Measurements from ENCODE around the gene PGS1. TPM values are rescaled to one million over a fixed set of nuclear protein-coding genes. Genes with fewer than 3 reads are reported as not detected.

PGS1 gene
- total and polyA plus RNA-seq, 9 donors, result 13.5 to 50.2 (median 35.0) TPM

DNA sequence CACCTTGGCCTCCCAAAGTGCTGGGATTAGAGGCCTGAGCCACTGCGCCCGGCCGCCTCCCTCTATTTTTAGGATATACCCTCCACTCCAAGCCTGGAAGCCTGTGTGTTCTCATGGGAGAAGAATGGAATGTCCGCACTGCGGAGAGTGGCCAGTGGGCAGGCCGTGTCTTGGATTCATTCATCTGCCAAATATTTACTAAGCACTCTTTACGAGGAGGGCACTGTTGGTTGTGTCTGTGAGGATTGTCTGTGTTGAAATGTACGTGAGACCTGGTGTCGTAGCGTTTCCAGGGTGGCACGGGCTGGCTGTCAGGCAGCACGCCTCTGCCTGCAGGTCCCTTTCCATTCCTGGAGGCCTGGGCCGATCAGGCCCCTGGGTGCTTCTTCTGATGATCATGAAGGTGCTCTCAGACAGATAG lies 19.2 kb downstream of the PGS1 start:
- Histone ChIP-seq H3K36me3 (no peaks in the 10 kb centered on the region), H3K4me3 (no peak overlapping the region), H3K9me3 (no peaks in the 10 kb centered on the region), H3K27me3 (no peaks in the 10 kb centered on the region), H3K27ac (no peak overlapping the region), H3K4me1 (ENCODE audit: insufficient read depth) (peaks cover 2% of the 10 kb centered on the region)
- WGBS, 3 donors, result 30 to 38% (median 36%) methylated on average over 13 of the region's 13 CpGs
- DNase-seq, result no peak
- intact Hi-C loops (cut with DNase I), result no loop called here
- TF ChIP-seq, protein P1, sequence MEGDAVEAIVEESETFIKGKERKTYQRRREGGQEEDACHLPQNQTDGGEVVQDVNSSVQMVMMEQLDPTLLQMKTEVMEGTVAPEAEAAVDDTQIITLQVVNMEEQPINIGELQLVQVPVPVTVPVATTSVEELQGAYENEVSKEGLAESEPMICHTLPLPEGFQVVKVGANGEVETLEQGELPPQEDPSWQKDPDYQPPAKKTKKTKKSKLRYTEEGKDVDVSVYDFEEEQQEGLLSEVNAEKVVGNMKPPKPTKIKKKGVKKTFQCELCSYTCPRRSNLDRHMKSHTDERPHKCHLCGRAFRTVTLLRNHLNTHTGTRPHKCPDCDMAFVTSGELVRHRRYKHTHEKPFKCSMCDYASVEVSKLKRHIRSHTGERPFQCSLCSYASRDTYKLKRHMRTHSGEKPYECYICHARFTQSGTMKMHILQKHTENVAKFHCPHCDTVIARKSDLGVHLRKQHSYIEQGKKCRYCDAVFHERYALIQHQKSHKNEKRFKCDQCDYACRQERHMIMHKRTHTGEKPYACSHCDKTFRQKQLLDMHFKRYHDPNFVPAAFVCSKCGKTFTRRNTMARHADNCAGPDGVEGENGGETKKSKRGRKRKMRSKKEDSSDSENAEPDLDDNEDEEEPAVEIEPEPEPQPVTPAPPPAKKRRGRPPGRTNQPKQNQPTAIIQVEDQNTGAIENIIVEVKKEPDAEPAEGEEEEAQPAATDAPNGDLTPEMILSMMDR (IDR thresholded peaks at IDR 0.05), result no peak
- TF ChIP-seq POLR2A (IDR thresholded peaks at IDR 0.05), result no peak
- TF ChIP-seq EP300 (IDR thresholded peaks at IDR 0.05), result no peak

DNA sequence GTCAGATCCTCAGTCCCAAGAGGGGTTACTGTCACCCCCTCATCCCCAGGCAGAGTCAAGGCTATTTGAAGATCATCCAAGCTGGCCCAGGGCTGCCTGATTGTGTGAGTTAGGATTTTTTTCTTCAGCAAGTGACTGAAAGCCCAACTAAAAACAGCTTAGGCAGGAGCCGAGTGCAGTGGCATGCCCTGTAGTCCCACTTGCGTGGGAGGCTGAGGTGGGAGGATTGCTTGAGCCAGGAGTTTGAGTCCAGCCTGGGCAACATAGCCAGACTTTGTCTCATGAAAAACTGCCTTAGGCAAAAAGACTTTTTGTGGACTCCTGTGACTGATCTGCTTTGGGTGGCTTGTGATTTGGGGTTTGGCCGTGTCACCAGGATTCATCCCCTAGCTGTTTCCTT lies 19.9 kb downstream of the PGS1 start:
- 62 to 79% (median 72%) methylated on average over 3 of the region's 3 CpGs for WGBS, 3 donors
- Histone ChIP-seq H3K36me3 (no peaks in the 10 kb centered on the region), H3K9me3 (no peaks in the 10 kb centered on the region), H3K27ac (no peak overlapping the region), H3K4me1 (ENCODE audit: insufficient read depth) (peaks cover 2% of the 10 kb centered on the region), H3K27me3 (no peaks in the 10 kb centered on the region), H3K4me3 (no peak overlapping the region)
- no peak for TF ChIP-seq EP300 (IDR thresholded peaks at IDR 0.05)
- TF ChIP-seq, protein P1 (IDR thresholded peaks at IDR 0.05), result no peak
- TF ChIP-seq POLR2A (IDR thresholded peaks at IDR 0.05), result no peak
- intact Hi-C loops (cut with DNase I), result no loop called here
- no peak for DNase-seq

DNA sequence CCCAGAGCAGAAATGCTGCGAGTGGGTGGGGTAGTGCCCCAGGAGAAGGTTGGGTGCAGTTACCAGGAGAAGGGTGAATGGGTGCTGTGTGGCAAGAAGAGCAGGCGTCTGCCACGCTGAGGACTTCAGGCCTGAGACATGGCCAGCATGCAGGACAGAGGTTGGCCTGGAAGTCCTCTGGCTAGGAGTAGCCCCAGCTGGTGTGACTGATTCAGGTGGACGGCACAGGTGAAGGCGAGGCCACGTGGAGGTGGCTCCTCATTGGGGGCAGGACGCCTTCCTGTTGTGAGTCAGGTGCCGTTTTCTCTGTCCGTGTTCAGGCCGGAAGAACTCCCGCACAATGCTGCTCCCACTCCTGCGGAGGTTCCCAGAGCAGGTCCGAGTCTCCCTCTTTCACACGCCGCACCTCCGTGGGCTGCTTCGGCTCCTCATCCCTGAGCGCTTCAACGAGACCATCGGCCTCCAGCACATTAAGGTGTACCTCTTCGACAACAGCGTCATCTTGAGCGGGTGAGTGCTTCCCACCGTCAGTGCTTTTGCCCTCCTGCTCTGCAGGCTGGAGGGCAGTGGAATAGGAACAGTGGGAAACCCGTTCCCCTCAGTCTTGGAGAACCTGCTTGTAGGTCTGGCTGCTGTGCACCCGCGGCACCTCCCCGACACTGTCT lies 20.7 kb downstream of the PGS1 start:
- Histone ChIP-seq H3K4me1 (ENCODE audit: insufficient read depth) (peaks cover 2% of the 10 kb centered on the region), H3K36me3 (no peaks in the 10 kb centered on the region), H3K9me3 (no peaks in the 10 kb centered on the region), H3K27me3 (no peaks in the 10 kb centered on the region), H3K27ac (no peak overlapping the region), H3K4me3 (no peak overlapping the region)
- TF ChIP-seq POLR2A (IDR thresholded peaks at IDR 0.05), result no peak
- TF ChIP-seq EP300 (IDR thresholded peaks at IDR 0.05), result no peak
- TF ChIP-seq, protein P1 (IDR thresholded peaks at IDR 0.05), result no peak
- intact Hi-C loops (cut with DNase I), result no loop called here
- WGBS, 3 donors, result 85 to 86% (median 85%) methylated on average over 28 of the region's 28 CpGs
- DNase-seq, result no peak

DNA sequence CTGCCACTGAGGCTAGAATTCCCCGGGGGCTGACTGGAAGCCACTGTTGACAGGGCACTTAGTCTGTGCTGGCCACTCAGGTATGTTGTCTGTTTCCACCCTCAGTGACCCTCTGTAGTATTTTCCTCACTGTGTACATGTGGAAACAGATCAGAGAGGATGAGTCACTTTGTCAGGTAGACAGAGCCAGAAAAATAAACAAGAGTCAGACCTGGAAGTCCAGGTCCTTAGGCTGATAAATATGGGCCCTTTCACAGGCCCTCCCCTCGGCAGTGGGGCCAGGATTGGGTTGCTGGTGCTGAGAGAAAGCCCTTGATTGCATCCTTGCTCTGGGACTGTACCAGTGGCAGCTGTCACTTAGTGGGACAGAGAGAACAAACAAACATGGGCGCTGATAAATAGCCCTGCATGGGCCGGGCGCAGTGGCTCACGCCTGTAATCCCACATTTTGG lies 21.3 kb downstream of the PGS1 start:
- H3K36me3 ChIP-seq, result no peaks in the 10 kb centered on the region
- intact Hi-C loops (cut with DNase I), result loop anchor here in 1 of 4 donors (10.0 kb wide), 1 partner anchor 1655 kb away; no protein-coding TSS in a partner anchor
- no peaks in the 10 kb centered on the region for H3K9me3 ChIP-seq
- 80% methylated on average over 6 of the region's 6 CpGs for WGBS, 3 donors
- no peak overlapping the region for H3K4me3 ChIP-seq
- peaks cover 2% of the 10 kb centered on the region for H3K4me1 ChIP-seq (ENCODE audit: insufficient read depth)
- no peak overlapping the region for H3K27ac ChIP-seq
- no peaks in the 10 kb centered on the region for H3K27me3 ChIP-seq
- DNase-seq, result no peak
- TF ChIP-seq EP300 (IDR thresholded peaks at IDR 0.05), result no peak
- TF ChIP-seq POLR2A (IDR thresholded peaks at IDR 0.05), result no peak
- TF ChIP-seq, protein P1 (IDR thresholded peaks at IDR 0.05), result no peak

Data from ovary (tissue), 9 donors.